Effector memory CD4-positive, alpha-beta T cell (primary cell): ENCODE results near the gene AGBL1.

Experiments used
- DNase-seq, 3 donors: peaks; one replicate each; pipeline ENCODE4 v3.0.0-alpha.2; 2020
- H3K27ac ChIP-seq: 2 replicates; pipeline ENCODE4 v1.7.0; 2013; ENCODE audit warnings: mild to moderate bottlenecking, low read length, moderate library complexity; ENCODE audit not compliant: insufficient read depth, poor library complexity, severe bottlenecking
- H3K27me3 ChIP-seq: replicated peaks from 2 replicates; pipeline ENCODE4 v1.7.0; 2013; ENCODE audit warnings: mild to moderate bottlenecking, low read length; ENCODE audit not compliant: insufficient read depth, control insufficient read depth, poor library complexity, severe bottlenecking
- H3K36me3 ChIP-seq: 2 replicates; pipeline ENCODE4 v1.7.0; 2013; ENCODE audit warnings: mild to moderate bottlenecking, low read length, moderate library complexity; ENCODE audit not compliant: control insufficient read depth, insufficient read depth
- H3K4me1 ChIP-seq: 2 replicates; pipeline ENCODE4 v1.7.0; 2013; ENCODE audit warnings: low read length, mild to moderate bottlenecking; ENCODE audit not compliant: control insufficient read depth, insufficient read depth, poor library complexity, severe bottlenecking
- H3K4me3 ChIP-seq: 2 replicates; pipeline ENCODE4 v1.7.0; 2013; ENCODE audit warnings: low read length, low read depth, mild to moderate bottlenecking; ENCODE audit not compliant: insufficient read depth, poor library complexity, severe bottlenecking
- H3K9me3 ChIP-seq: 2 replicates; pipeline ENCODE4 v1.7.0; 2013; ENCODE audit warnings: mild to moderate bottlenecking, low read length, moderate library complexity; ENCODE audit not compliant: control insufficient read depth

Gene AGBL1

DNA sequence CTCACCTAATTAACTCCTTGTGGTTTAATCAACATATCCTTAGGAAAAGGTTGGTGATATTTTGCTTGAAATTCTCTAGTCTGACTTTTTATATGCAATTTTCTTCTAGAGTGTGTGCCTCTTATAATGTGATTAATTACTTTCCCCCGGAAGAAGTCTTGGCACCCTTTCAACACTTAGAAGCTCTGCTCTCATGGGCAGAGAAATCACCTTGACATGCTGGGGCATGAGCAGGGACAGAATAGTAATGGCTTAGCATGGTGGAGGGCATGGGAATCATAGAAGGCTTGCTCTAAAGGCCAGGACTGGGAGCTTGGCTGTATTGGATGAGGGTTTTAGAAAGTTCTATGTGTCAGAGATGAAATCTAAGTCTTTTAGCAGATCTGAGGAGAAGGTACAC is 293.5 kb downstream of the AGBL1 start:
- Histone ChIP-seq H3K9me3 (no peaks in the 10 kb centered on the region), H3K27me3 (no peaks in the 10 kb centered on the region), H3K27ac (no peak overlapping the region), H3K4me1 (no peaks in the 10 kb centered on the region), H3K36me3 (no peaks in the 10 kb centered on the region), H3K4me3 (no peak overlapping the region)
- DNase-seq, result no peak

DNA sequence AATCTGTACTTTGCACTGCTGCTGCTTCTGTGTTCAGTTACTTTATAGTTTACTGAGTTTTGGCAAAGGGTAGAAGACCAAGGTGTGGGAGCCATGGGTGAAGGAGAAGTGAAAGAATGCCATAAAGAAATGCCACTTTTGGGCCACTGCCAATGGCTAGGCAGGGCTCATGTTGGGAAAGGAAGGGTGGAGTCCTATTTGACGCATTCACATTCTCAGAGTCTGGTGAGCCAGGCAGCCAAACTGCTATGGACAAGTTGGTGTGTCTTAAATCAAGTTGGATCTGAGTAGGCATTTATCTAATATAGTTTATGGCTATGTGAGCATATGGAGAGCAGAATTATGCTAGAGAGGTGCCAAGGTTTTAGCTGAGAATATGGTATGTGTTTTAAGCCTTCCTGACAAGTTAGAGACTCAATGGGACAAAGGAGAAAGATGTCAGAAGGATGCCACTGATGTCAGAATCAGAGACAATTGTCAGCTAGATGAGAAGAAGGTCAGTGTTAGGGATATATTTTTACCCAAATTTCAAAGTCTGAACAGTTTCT is 296.1 kb downstream of the AGBL1 start:
- Histone ChIP-seq H3K27ac (no peak overlapping the region), H3K36me3 (no peaks in the 10 kb centered on the region), H3K9me3 (no peaks in the 10 kb centered on the region)

DNA sequence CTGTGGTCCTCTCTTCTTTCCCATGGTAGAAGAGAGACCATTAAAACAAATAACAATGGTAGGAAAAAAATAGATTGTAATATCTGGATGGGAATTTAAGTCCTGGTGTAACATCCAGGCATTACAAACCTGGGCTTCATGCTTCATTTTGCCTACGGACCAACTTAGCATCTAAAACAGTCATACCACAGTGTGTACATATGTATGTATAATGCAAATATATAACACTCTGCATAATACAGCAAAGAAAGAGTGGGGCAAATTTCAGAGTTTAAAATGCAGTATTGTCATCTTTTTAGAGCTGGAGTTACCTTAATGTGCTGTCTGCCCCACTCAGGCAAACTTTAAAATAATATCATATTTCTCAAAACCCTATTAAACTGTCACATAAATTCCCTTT is 298.2 kb downstream of the AGBL1 start:
- no peaks in the 10 kb centered on the region for H3K4me1 ChIP-seq
- no peak overlapping the region for H3K27ac ChIP-seq
- no peaks in the 10 kb centered on the region for H3K9me3 ChIP-seq
- H3K4me3 ChIP-seq, result no peak overlapping the region
- no peaks in the 10 kb centered on the region for H3K27me3 ChIP-seq
- DNase-seq, result no peak
- H3K36me3 ChIP-seq, result no peaks in the 10 kb centered on the region

More for the DNA sequence above, 296.1 kb downstream of the AGBL1 start:
- Histone ChIP-seq H3K4me1 (no peaks in the 10 kb centered on the region), H3K27me3 (no peaks in the 10 kb centered on the region), H3K4me3 (no peak overlapping the region)
- no peak for DNase-seq

DNA sequence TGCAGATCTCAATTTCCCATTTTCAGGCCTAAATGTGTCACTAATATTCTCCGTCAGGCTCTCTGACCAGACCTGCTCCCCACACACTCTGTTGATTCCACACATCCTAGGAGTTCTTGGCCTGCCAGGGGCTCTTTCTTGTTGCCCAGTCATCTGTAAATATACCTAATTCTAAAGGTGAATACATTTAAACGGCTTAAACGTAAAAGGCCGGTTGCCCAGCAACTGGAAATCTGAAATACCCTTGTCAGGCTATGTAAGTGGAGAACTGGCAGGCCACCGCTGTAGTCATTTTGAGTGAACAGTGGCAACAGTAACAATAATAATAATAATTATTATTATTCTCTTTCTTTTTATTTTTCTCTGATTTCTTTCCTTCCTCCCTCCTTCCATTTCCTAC is 302.7 kb downstream of the AGBL1 start:
- H3K9me3 ChIP-seq, result no peaks in the 10 kb centered on the region
- H3K27me3 ChIP-seq, result no peaks in the 10 kb centered on the region
- H3K4me3 ChIP-seq, result no peak overlapping the region
- no peaks in the 10 kb centered on the region for H3K4me1 ChIP-seq
- DNase-seq, result no peak
- H3K27ac ChIP-seq, result no peak overlapping the region
- H3K36me3 ChIP-seq, result no peaks in the 10 kb centered on the region

DNA sequence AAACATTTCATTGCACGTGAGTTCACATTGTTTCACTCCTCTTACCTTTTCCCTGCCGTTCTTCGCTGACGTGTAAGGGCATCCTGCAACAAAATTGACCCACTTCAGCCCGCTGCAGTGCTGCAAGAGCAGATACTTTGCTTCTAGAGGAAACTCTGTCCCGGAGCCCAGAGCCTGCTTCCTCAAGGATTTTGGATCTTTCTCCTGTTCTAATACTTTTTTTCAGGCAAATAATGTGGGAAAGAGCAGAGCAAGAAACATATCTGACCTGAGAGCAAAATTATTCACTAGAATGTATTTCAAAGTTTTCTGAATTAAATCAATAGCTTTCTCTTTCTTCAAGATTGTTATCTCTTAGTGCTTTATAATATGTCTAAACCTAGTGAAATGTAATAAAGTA is 303.9 kb downstream of the AGBL1 start:
- Histone ChIP-seq H3K27me3 (no peaks in the 10 kb centered on the region), H3K4me3 (no peak overlapping the region), H3K9me3 (no peaks in the 10 kb centered on the region)

DNA sequence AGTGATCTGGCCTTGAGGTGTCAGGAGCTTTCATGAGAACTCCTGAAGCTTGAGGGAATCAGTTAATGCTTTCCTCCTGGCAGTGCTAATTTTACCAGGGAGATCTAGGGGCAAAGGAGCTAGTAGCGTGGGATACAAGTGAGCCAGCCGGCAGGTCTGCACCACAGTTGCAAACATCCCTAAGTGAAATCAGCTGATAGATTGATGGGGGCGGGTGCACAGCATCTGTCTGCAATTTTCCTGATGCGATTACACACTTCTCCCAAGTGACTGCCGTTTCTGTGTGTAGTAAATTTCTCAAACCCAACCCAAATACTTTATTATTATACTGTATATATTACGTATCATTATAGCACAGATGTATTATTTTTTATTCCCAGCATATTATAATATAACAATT is 304.5 kb downstream of the AGBL1 start:
- DNase-seq, result no peak
- Histone ChIP-seq H3K4me3 (no peak overlapping the region), H3K9me3 (no peaks in the 10 kb centered on the region)

More for the DNA sequence above, 303.9 kb downstream of the AGBL1 start:
- DNase-seq, result no peak
- Histone ChIP-seq H3K36me3 (no peaks in the 10 kb centered on the region), H3K4me1 (no peaks in the 10 kb centered on the region), H3K27ac (no peak overlapping the region)

DNA sequence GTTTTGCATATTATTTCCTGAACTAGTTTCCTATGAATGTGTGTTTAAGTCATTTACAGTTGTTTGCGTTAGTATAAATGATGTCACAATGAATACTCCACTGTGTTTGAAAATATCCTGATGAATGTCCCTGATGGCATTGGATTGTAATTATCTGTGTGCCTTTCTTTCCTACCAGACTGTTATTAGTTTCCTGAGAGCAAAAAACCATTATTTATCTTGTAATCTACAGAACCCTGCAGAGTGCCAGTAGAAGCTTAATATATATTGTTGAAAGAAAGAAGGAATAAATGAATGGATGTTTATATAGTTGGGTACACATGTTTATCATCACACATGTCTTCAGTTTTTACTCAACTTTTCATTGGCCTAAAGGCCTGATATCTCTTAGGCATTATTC is 312.6 kb downstream of the AGBL1 start:
- Histone ChIP-seq H3K36me3 (no peaks in the 10 kb centered on the region), H3K27me3 (no peaks in the 10 kb centered on the region), H3K4me1 (no peaks in the 10 kb centered on the region), H3K9me3 (no peaks in the 10 kb centered on the region), H3K4me3 (no peak overlapping the region), H3K27ac (no peak overlapping the region)
- DNase-seq, result no peak

More for the DNA sequence above, 304.5 kb downstream of the AGBL1 start:
- H3K36me3 ChIP-seq, result no peaks in the 10 kb centered on the region
- H3K27ac ChIP-seq, result no peak overlapping the region
- no peaks in the 10 kb centered on the region for H3K27me3 ChIP-seq
- H3K4me1 ChIP-seq, result no peaks in the 10 kb centered on the region

DNA sequence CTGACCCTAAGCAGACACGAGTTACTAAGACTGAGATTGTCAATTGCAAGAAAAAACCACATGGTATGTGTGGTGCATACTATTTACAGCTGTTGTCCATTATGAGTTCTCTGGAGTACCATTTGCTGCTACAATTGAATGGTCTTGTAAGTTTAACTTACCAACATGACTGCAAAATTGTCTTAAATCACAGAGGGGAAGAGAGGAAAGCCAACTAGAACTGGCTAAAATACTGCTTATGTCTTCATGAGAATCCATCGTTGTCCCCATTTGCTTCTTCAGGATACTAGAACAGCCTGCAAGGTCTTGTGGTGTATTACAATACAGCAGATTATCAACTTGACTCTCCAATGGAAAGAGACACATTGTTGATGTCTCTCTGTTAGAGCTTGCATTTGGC is 313.2 kb downstream of the AGBL1 start:
- no peaks in the 10 kb centered on the region for H3K27me3 ChIP-seq

DNA sequence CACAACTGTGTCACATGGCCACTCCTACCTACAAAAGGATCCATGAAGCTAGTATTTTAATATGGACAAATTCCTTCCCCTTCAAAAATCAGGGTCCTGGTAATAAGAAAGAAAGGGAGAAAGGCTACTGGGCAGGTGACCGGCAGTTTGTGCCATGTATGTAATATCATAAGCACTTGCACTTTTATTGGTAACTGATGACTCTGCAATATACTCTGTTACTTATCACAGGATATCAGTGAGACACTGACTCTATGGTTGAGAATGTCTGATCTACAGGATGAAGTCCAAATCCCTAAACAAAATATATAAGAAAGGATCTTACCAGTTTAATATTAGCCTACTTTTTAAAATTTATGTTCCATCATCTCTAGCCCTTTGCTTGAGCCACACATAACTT is 315.2 kb downstream of the AGBL1 start:
- DNase-seq, result no peak

More for the DNA sequence above, 313.2 kb downstream of the AGBL1 start:
- Histone ChIP-seq H3K27ac (no peak overlapping the region), H3K36me3 (no peaks in the 10 kb centered on the region), H3K9me3 (no peaks in the 10 kb centered on the region), H3K4me1 (no peaks in the 10 kb centered on the region), H3K4me3 (no peak overlapping the region)
- DNase-seq, result no peak

DNA sequence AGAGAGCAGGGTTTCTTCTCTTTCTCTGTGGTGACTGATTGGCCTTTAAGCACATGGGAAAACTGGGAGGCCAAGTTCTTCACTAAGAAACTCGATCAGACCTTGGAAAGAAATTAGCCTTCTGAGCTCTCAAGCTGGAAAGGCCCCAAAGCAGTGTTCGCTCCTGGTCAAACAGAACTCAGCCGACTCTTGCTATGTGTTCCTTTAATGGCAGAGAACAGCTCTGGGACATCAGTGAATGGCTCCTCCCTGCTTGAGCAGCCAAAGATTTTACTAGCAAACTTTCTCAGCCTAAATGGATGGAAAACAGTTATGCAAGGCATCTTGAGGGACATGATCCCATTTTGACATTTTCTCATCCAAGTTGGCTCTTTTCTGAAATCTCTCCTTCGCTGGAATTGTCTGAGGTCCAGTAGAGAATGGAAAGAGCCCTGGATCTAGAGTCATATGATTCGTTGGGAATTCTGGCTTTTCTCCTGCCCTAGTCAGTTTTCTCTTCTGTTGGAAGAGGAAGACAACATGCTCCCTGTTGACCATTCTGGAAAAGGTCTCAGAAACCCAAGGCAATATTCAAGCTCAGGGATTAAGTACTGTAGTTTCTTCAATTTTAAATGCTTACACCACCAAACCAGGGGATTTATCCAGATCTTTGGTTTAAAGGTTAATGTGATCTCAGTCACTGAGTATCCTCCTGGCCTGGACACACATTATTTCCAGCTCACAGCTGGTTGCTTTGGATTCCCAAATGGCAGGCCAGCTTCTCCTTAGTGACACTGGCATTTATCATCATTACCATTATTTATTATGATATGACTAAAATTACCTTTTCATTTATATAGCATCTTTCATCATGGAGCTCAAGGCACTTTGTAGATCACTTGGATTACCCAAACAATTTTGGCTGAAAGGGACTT is 319.6 kb downstream of the AGBL1 start:
- H3K4me3 ChIP-seq, result no peak overlapping the region
- H3K4me1 ChIP-seq, result no peaks in the 10 kb centered on the region
- no peaks in the 10 kb centered on the region for H3K9me3 ChIP-seq
- no peak overlapping the region for H3K27ac ChIP-seq
- no peaks in the 10 kb centered on the region for H3K27me3 ChIP-seq
- no peaks in the 10 kb centered on the region for H3K36me3 ChIP-seq
- no peak for DNase-seq

More for the DNA sequence above, 315.2 kb downstream of the AGBL1 start:
- H3K9me3 ChIP-seq, result no peaks in the 10 kb centered on the region
- no peak overlapping the region for H3K27ac ChIP-seq
- no peaks in the 10 kb centered on the region for H3K27me3 ChIP-seq
- no peaks in the 10 kb centered on the region for H3K36me3 ChIP-seq
- H3K4me1 ChIP-seq, result no peaks in the 10 kb centered on the region
- no peak overlapping the region for H3K4me3 ChIP-seq
